GM18508 (cell line): ENCODE measurements around the gene PFDN4.

Experiments
- ATAC-seq: cut with Tn5 transposase; IDR thresholded peaks from one replicate; pipeline ENCODE4 v1.9.1; 2021; ENCODE audit warnings: moderate number of reproducible peaks; ENCODE audit not compliant: insufficient read depth, unreplicated experiment

The PFDN4 gene

GRCh38 chr20:54172856-54173652 lies 34.8 kb upstream of the PFDN4 start:
- no peak for ATAC-seq

- ATAC-seq, result no peak
These were observed 34.0 kb upstream of the PFDN4 start, which contains the start of gene CYP24A1 for GRCh38 chr20:54173653-54174456. TSS of gene CYP24A1 (minus strand) at chr20:54173986. CDS start at chr20:54173579, 407 bp downstream.

- no peak for ATAC-seq
These were observed 33.3 kb upstream of the PFDN4 start for GRCh38 chr20:54174457-54175175.

GRCh38 chr20:54176610-54177009 lies 31.3 kb upstream of the PFDN4 start:
- no peak for ATAC-seq

GRCh38 chr20:54177378-54177777 lies 30.5 kb upstream of the PFDN4 start:
- no peak for ATAC-seq

- ATAC-seq, result no peak
These were observed 29.6 kb upstream of the PFDN4 start for GRCh38 chr20:54178256-54178655.

- no peak for ATAC-seq
These were observed 27.9 kb upstream of the PFDN4 start for GRCh38 chr20:54179946-54180345.

- ATAC-seq, result no peak
These were observed 27.0 kb upstream of the PFDN4 start for GRCh38 chr20:54180931-54181330.

GRCh38 chr20:54184071-54184470 lies 23.8 kb upstream of the PFDN4 start:
- no peak for ATAC-seq

GRCh38 chr20:54184904-54185626 lies 22.8 kb upstream of the PFDN4 start:
- no peak for ATAC-seq

- no peak for ATAC-seq
These were observed 19.6 kb upstream of the PFDN4 start for GRCh38 chr20:54188132-54188849.

- no peak for ATAC-seq
These were observed 18.3 kb upstream of the PFDN4 start for GRCh38 chr20:54189630-54190029.

- ATAC-seq, result no peak
These were observed 17.7 kb upstream of the PFDN4 start for GRCh38 chr20:54190217-54190616.

GRCh38 chr20:54193817-54194216 lies 14.1 kb upstream of the PFDN4 start:
- ATAC-seq, result no peak

- no peak for ATAC-seq
These were observed 13.0 kb upstream of the PFDN4 start for GRCh38 chr20:54194724-54195438.

GRCh38 chr20:54195483-54196472 lies 12.1 kb upstream of the PFDN4 start:
- ATAC-seq, result no peak
